ENCODE measurements around the gene LIN37. TPM values are rescaled to one million over a fixed set of nuclear protein-coding genes. Genes with fewer than 3 reads are reported as not detected.

The LIN37 gene, protein sequence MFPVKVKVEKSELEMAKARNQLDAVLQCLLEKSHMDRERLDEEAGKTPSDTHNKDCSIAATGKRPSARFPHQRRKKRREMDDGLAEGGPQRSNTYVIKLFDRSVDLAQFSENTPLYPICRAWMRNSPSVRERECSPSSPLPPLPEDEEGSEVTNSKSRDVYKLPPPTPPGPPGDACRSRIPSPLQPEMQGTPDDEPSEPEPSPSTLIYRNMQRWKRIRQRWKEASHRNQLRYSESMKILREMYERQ
- total RNA-seq, result 10 to 100 TPM; 11.2 to 25.0 TPM

DNA sequence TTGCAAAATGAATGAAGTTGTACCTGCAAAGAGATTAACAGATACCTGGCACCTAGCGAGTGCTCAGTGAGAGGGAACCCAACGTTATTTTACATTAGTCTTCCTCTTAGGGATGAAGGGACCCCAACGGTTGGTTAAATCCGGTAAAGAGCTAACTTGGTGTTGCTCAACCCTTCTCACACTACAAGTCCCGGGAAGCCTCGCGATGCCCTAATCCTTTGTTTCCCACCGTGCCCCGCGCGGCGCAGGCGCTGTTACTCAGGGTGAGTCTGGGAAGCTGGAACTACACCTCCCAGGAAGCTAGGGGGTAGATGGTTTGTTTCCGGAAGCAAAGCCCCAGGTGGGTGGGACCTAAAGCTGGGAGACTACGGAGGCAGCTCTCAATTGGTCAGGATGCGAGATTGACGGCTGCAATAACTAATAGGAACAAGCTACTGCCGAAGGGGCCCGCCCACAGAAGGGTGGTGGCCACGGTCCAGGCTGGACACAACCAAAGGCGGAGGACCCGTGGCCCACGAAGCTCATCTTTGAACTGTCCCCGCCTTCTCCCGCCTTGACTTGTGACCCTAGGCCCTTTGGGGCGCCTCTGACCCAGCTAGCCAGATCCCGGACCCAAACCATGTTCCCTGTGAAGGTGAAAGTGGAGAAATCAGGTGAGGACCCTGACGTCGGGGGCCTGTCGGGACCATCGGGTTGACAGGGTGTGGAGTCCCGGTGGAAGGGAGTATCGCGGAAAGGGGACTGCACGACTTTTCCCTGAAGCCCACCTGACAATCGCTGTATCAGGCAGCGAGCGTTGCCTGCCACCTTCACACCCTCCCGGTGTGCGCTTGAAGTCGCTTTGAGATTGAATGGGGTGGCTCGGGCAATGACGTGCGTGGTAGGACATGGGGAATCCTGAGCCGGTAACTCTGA, at the start of gene LIN37:
Gene LIN37, plus strand, starts transcription at position 471 of the 915 bp plus-strand sequence. Its CDS starts 149 bp downstream, at position 620.
- DNase-seq (ENCODE audit: low spot score in 2 of 2) (peak; percentile 98 to 99), ATAC-seq (peak; percentile 78 to 81)
- peaks cover 13 to 15% of the 10 kb centered on the region in 2 donors for H3K36me3 Mint-ChIP-seq
- peak within 1 kb of the TSS; percentile 96 for H3K27ac Mint-ChIP-seq
- H3K9me3 Mint-ChIP-seq, result no peaks in the 10 kb centered on the region

DNA sequence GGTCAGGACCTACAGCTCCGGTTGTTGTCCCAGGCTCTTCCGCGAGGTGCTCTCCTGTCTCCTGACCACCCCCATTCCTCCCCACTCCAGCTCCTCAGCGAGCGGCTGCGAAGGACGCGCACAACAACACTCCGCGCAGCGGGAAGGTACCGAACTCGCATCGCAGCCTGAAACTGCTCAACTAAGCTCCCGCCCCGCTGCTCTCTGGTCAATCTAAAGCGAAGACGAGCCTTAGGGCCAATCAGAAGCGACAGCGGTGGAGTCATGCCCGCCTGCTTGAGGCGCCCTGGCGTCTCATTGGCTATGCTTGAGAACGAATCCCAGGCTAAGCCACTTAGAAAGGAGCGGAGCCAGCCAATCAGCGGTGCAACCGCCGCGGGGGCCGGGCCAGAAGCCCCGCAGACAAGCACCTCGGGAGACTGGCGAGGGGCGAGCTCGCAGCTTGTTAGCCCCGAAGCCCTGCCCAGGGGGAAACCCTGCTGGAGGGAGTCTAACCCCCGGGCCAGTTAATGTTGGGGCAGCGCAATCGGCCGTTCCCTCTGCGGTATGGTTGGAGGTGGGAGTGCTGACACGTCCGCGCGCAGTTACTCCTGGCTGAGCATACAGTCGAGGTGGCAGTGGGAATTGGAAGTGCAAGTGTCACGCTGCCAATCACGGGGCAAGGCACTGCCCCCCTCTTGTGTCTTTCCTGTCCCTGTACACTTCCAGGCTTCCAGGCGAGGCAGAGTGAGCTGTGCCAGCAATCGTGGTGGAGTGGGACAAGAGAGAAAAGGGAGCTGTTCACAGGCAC, 46.0 kb upstream of the LIN37 start:
- ATAC-seq (peak; percentile 98 to 99), DNase-seq (ENCODE audit: low spot score in 2 of 2) (peak; percentile 88 to 96)
- Mint-ChIP-seq H3K27ac (peak overlapping the region; percentile 73 to 99), H3K9me3 (peaks cover 0 to 3% of the 10 kb centered on the region in 2 donors), H3K36me3 (peaks cover 0 to 6% of the 10 kb centered on the region in 2 donors)

DNA sequence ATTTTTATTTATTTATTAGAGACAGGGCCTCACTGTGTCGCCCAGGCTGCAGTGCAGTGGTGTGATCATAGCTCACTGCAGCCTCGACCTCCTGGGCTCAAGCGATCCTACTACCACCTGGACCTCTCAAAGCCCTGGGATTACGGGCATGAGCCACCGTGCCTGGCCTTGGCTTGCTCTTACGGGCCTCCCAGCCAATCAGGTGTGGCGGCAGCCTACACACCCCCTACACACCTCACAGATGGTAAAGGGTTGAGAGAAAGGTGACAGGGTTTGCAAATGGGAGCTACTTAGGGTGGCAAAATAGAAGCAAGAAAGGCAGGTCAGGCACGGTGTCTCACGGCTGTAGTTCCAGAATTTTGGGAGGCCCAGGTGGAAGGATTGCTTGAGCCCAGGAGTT, 45.0 kb upstream of the LIN37 start:
- peaks cover 0 to 6% of the 10 kb centered on the region in 2 donors for H3K36me3 Mint-ChIP-seq
- DNase-seq (ENCODE audit: low spot score in 2 of 2) (no peak), ATAC-seq (no peak)
- no peak overlapping the region for H3K27ac Mint-ChIP-seq
- peaks cover 0 to 3% of the 10 kb centered on the region in 2 donors for H3K9me3 Mint-ChIP-seq

DNA sequence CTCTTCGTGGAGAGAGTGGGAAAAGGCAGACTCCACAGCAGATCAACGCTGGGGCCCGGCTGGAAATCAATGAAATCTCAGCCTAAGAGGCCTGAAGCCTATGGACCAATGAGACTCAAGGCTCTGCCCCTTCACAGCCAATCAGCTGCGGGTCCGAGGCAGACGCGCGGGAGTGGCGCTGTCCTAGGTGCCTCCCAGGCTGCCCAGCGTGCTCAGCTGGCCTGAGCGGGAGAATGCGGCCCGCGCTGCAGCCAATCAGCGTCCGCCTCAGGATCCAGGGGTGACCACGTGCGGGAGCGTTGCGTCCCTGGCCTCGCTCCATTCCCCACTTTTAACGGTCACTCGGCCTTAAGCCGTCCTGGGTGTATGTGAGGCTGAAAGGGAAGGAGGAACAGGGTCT, 44.2 kb upstream of the LIN37 start, which contains the start of gene ZBTB32:
Gene ZBTB32, plus strand, starts transcription at position 341 of the 400 bp plus-strand sequence. CDS start 10,069 bp downstream, outside the sequence.
- DNase-seq (ENCODE audit: low spot score in 2 of 2) (no peak), ATAC-seq (no peak)
- no peak within 1 kb of the TSS for H3K27ac Mint-ChIP-seq
- peaks cover 0 to 3% of the 10 kb centered on the region in 2 donors for H3K9me3 Mint-ChIP-seq
- H3K36me3 Mint-ChIP-seq, result peaks cover 0 to 6% of the 10 kb centered on the region in 2 donors

DNA sequence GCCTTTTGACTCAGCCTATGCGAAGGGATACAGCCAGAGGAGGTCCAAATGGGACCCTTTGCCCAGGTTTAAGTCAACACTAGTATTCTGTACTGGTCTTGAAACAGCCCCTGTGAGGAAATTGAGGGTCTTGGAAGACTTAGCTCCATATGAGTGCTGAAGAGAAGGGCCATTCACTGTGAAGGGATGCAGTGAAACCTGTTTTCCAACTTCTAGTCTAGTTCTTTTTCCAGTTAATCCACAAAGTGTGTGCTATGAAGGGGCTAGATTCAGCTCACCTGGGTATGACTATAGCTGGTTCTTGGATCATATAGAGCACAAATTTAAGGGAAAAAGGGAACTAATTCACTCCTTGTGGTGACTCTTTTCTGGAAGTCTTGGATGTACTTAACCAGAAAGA, 40.0 kb upstream of the LIN37 start:
- ATAC-seq, result no peak
- peaks cover 0 to 4% of the 10 kb centered on the region in 2 donors for H3K9me3 Mint-ChIP-seq
- H3K27ac Mint-ChIP-seq, result no peak overlapping the region
- H3K36me3 Mint-ChIP-seq, result peaks cover 0 to 4% of the 10 kb centered on the region in 2 donors
- no peak for DNase-seq (ENCODE audit: low spot score in 2 of 2)

DNA sequence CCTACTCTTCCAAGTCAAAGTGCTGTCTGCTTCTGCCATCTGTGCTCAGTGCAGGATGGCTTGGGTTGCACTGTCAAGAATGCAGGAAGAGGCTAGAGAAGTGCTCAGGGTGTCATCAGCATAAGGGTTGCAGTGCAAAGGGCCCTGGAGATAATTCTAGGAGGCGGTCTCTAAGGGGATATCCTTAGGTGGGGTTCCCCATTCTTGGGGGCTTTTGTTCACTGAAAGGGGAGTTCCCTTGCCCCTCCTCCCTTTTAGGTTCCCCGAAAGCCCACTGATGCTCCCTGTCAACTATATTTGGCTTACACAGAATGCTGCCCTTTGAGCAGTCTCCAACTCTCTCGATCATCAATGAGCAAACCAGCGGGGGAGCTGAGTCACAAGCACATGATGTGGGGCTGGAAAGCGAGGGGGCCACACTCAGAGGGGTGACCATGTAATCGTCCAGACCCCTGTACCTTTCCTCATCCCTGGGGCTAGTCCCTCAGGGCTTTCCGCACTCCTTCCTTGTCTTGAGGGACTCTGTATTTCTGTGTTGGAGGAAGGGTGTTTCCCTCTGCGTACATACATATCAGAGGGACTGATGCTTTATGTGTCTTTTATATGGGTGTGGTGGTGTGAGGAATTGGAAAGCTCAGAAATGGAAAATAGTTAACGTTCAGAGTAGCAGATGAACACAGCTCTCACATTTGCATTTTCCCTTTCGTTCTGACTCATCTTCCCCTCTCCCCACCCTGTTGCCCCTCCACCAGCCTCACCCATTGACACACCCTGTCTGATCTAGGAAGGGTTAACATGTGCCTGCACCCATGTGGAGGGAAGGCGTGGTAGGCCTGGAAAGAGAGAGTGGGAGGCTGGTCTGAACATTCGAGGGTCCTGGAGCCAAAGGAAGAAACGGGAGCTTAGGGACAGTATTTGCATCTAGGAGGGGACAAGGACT, 37.3 kb upstream of the LIN37 start:
- H3K27ac Mint-ChIP-seq, result peak overlapping the region; percentile 93 to 98
- DNase-seq (ENCODE audit: low spot score in 2 of 2), result peak; percentile 71 to 85

DNA sequence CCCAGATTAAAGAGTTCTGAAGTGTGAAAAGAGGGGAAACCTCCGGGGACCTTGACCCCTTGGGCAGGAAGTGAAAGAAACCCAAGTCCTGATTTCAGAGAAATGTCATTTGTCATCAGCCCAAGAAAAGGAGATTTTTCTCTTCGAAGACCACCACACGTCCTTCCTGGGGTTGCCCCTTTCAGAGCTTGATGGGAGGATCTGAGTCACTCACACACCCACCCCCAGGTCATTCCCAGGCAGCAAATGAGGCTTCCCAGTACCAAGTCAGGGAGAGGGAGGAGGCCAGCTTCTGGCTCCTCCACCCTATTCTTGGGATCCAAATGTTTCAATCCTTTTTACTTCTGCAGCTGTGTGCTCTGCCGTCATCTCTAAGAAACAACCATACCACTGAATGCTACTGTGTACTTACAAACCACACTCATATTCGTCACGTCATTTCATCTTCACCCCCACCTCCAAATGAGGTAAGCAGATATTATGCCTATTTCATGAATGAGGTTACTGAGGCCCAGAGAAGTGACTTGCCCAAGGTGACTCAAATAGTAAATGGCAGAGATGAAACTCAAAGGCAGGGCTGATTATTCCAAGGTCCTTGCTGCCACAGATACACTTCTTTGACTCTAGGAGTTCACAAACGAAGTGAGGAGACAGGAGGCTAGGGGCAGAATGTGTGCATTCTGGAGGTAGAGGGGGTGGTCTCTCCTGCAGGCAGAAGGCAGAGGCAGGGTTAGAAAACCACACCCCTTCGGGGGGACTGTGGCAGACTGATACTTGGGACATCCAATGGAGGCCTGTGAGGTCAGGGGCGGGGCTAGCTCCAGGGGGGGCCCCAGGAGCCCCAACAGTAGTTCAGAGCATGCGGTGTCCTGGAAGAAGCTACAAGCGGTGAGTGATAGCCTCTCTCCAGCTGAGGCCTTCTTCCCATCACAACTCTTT, 35.5 kb upstream of the LIN37 start:
- Mint-ChIP-seq H3K36me3 (peaks cover 32 to 39% of the 10 kb centered on the region in 2 donors), H3K27ac (peak overlapping the region; percentile 93 to 98), H3K9me3 (peaks cover 0 to 4% of the 10 kb centered on the region in 2 donors)
- DNase-seq (ENCODE audit: low spot score in 2 of 2), result peak; percentile 74 to 86
- ATAC-seq, result peak; percentile 56 to 59

More for the DNA sequence above, 37.3 kb upstream of the LIN37 start:
- peak; percentile 53 to 55 for ATAC-seq
- Mint-ChIP-seq H3K36me3 (peaks cover 24 to 31% of the 10 kb centered on the region in 2 donors), H3K9me3 (peaks cover 0 to 4% of the 10 kb centered on the region in 2 donors)

DNA sequence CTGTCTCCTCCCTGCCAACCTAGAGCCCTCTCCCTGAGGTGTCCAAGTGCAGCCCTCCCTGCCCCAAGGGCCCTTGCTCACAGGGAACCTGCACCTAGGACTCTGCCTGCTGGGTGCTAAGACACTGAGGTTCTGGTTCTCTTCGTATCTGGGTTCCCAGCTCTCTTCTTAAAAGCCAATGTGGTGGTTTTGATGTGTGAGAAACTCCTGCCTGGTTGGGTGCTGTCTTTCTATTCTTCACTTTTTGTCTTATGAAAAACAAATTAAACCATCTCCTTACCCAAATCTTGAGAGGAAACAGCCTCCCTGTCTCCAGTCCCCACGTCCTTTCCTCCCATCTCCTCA, 34.9 kb upstream of the LIN37 start:
- peak overlapping the region; percentile 93 to 98 for H3K27ac Mint-ChIP-seq
- H3K36me3 Mint-ChIP-seq, result peaks cover 32 to 39% of the 10 kb centered on the region in 2 donors
- no peak for ATAC-seq
- H3K9me3 Mint-ChIP-seq, result peaks cover 0 to 4% of the 10 kb centered on the region in 2 donors
- no peak for DNase-seq (ENCODE audit: low spot score in 2 of 2)

DNA sequence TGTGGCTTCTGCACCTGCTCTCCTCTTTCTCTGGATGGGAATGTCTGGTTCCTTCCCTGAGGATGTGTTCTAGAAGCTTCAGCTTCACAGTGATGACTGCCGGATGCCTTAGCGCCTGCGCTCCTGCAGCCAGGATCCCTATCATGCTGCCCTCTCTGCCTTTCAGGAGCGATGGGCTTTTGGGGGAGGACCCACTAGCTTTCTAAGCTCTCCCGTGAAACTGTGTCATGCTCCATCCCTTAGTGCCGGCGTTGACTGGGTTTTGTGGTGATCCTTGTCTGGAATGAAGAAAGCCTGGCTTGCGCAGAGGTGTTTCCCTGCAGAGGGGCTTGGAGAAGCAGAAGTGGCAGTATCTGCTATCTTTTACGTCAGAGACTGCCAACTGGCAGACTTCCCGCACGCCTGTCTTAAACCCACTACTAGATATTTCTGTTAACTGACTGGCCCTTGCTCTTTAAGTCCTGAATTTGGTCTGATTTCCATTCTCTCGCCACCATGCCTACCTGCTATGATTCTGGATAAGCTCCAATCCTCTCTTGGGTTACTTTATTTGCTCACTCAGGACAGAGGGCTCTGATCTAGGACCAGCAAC, 34.4 kb upstream of the LIN37 start:
- Mint-ChIP-seq H3K36me3 (peaks cover 32 to 39% of the 10 kb centered on the region in 2 donors), H3K9me3 (peaks cover 0 to 4% of the 10 kb centered on the region in 2 donors), H3K27ac (peak overlapping the region; percentile 93 to 98)
- DNase-seq (ENCODE audit: low spot score in 2 of 2) (no peak), ATAC-seq (no peak)

DNA sequence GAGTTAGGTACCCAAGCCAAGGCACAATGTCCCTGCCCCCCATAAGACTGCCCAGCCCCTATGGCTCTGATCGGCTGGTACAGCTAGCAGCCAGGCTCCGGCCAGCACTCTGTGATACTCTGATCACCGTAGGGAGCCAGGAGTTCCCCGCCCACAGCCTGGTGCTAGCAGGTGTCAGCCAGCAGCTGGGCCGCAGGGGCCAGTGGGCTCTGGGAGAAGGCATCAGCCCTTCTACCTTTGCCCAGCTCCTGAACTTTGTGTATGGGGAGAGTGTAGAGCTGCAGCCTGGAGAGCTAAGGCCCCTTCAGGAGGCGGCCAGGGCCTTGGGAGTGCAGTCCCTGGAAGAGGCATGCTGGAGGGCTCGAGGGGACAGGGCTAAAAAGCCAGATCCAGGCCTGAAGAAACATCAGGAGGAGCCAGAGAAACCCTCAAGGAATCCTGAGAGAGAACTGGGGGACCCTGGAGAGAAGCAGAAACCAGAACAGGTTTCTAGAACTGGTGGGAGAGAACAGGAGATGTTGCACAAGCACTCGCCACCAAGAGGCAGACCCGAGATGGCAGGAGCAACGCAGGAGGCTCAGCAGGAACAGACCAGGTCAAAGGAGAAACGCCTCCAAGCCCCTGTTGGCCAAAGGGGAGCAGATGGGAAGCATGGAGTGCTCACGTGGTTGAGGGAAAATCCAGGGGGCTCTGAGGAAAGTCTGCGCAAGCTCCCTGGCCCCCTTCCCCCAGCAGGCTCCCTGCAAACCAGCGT, 33.6 kb upstream of the LIN37 start:
- Mint-ChIP-seq H3K27ac (peak overlapping the region; percentile 93 to 98), H3K36me3 (peaks cover 39% of the 10 kb centered on the region in 2 donors), H3K9me3 (peaks cover 0 to 4% of the 10 kb centered on the region in 2 donors)
- ATAC-seq (no peak), DNase-seq (ENCODE audit: low spot score in 2 of 2) (no peak)

DNA sequence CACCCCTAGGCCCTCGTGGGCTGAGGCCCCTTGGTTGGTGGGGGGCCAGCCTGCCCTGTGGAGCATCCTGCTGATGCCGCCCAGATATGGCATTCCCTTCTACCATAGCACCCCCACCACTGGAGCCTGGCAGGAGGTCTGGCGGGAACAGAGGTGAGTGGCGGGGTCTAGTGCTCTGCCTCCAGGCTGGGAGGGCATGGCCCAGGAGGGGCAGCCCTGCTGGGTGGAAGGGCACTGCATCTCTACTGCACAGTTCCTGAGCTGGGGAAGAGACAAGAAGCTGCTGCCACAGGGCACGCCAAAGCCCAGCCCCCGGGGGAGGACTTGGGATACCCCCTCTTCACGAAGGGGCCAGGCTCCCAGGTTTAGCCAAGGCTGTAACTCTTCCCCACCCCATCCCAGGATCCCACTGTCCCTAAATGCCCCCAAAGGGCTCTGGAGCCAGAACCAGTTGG, 33.0 kb upstream of the LIN37 start:
- H3K36me3 Mint-ChIP-seq, result peaks cover 39% of the 10 kb centered on the region in 2 donors
- DNase-seq (ENCODE audit: low spot score in 2 of 2) (no peak), ATAC-seq (no peak)
- H3K27ac Mint-ChIP-seq, result peak overlapping the region; percentile 93 to 97
- peaks cover 0 to 4% of the 10 kb centered on the region in 2 donors for H3K9me3 Mint-ChIP-seq

DNA sequence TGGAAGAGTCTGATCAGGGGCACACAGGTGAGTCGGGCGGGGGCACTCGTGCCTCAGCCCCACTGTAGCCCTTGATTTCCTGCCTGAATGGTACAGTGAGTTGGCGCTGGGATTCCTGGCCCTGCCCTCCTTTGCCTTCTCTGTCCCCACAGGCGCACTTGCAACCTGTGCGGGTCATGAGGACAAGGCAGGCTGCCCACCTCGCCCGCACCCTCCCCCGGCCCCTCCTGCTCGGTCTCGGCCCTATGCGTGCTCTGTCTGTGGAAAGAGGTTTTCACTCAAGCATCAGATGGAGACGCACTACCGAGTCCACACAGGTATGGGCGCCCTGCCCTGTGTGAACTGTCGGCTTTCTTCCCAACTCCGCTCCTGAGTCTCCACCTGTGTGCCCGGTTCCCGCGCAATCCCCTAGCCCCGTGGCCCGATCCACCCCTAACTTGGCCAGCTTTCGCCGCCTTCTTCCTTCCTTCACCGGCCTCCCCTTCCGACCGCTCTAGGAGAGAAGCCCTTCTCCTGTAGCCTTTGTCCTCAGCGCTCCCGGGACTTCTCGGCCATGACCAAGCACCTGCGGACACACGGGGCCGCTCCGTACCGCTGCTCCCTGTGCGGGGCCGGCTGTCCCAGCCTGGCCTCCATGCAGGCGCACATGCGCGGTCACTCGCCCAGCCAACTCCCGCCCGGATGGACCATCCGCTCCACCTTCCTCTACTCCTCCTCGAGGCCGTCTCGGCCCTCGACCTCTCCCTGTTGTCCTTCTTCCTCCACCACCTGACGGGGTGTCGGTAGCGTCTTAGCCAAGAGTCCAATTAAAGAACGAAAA, 32.2 kb upstream of the LIN37 start:
- peaks cover 39% of the 10 kb centered on the region in 2 donors for H3K36me3 Mint-ChIP-seq
- peaks cover 0 to 4% of the 10 kb centered on the region in 2 donors for H3K9me3 Mint-ChIP-seq
- DNase-seq (ENCODE audit: low spot score in 2 of 2) (no peak), ATAC-seq (no peak)
- H3K27ac Mint-ChIP-seq, result peak overlapping the region; percentile 93 to 97

Data from activated naive CD4-positive, alpha-beta T cell treated with anti-CD3 and anti-CD28 coated beads, Interleukin-2, amount 50 U/mL, for 72 hours (primary cell).